ENCODE results near the gene SWI5. TPM values are rescaled to one million over a fixed set of nuclear protein-coding genes. Genes with fewer than 3 reads are reported as not detected.
"Not testable (repeated sequence)": the region's sequence is repeated elsewhere in the genome, so short reads cannot be mapped to it uniquely, and the experiment has no call there.

The SWI5 gene
- polyA plus RNA-seq, 1 donor from 2014 or later, result 25.4 TPM

DNA sequence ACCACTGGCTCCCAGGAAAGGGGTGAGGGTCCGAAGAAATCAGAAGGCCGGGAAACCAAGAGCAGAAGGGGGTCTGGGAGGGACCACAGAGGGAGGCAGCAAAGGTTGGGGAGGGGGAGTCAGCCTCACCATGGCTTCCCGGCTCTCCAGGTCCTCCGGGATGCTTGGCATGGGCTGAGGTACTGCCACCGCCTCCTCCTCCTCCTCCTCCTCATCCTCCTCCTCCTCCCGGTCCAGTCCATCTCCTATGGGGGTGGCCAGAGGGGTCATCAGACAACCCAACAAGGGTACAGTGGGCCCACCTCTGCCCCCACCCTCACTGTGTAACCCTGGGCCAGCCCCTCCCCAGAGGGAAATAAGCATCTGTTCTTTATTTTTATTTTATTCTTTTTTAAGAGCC is 17.8 kb upstream of the SWI5 start:
- Mint-ChIP-seq H3K9me3 (no peaks in the 10 kb centered on the region), H3K4me3 (no peak overlapping the region), H3K27me3 (peaks cover under 1% of the 10 kb centered on the region), H3K36me3 (peaks cover 11% of the 10 kb centered on the region), H3K4me1 (peaks cover 0 to 3% (median 0%) of the 10 kb centered on the region in 3 donors), H3K27ac (no peak overlapping the region)

DNA sequence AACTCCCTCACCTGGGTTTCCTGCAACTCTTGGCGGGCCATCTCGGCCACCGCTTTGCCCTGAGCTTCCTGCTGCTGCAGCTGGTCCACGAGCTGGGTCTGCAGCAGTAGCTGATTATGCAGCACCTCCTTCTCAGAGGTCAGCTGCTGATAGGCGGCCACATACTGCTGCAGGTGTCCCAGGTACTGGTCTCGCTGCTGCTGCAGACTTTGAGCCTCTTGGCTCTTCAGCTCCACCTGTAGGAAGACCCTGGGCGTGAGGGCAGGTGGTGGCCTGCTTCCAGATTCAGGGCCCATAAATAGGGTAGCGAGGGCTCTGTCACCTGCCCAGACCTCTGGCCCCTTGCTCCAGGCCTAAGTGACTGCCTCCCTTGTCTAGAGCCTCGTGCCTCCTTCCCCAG is 16.9 kb upstream of the SWI5 start:
- Mint-ChIP-seq H3K4me3 (no peak overlapping the region), H3K27ac (no peak overlapping the region), H3K4me1 (peaks cover 0 to 3% (median 0%) of the 10 kb centered on the region in 3 donors), H3K36me3 (peaks cover 11% of the 10 kb centered on the region), H3K9me3 (no peaks in the 10 kb centered on the region), H3K27me3 (no peaks in the 10 kb centered on the region)

DNA sequence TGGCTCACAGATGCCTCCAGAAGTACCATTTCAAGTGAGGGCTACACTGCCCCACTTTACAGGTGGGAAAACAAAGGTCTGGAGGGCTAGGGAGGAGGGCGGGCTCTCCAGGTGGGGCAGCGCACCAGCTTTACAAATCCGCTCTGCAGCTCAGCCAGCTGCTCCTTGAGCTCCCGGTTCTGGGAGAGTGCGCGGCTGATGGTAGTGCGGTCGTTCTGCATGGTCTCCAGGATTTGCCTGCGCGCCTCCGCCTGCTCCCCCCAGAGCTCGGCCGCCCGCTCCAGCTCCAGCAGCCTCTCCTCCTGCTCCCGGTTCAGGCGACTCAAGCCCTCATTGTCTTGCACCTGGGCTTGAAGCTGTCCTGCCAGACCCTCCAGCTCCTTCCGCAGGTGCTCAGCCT is 15.7 kb upstream of the SWI5 start:
- Mint-ChIP-seq H3K36me3 (peaks cover 11% of the 10 kb centered on the region), H3K4me3 (no peak overlapping the region), H3K27me3 (no peaks in the 10 kb centered on the region), H3K27ac (peak overlapping the region in 1 of 3 donors; percentile 86), H3K9me3 (no peaks in the 10 kb centered on the region), H3K4me1 (peaks cover 0 to 2% (median 0%) of the 10 kb centered on the region in 3 donors)

DNA sequence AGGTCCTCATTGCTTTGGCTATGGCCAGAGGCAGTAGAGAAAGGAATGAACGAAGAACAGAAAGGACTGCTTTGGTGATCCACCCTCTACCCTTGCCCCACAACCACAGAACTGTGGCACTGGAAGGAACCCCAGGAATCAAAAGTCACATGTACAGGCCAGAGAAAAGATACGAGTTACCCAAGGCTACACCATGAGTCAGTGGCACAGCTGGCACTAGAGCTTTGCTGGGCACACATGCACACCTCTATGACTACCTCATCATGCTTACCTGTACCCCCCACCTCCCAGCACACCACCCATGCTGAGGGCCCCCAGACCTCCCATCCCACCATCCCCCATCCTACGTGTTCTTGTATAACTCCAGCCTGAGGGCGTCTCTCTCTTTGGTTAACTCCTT is 13.4 kb upstream of the SWI5 start:
- Mint-ChIP-seq H3K9me3 (no peaks in the 10 kb centered on the region), H3K4me1 (peaks cover 0 to 2% (median 0%) of the 10 kb centered on the region in 3 donors), H3K27ac (peak overlapping the region in 1 of 3 donors; percentile 17), H3K36me3 (peaks cover 8% of the 10 kb centered on the region), H3K27me3 (no peaks in the 10 kb centered on the region), H3K4me3 (no peak overlapping the region)

DNA sequence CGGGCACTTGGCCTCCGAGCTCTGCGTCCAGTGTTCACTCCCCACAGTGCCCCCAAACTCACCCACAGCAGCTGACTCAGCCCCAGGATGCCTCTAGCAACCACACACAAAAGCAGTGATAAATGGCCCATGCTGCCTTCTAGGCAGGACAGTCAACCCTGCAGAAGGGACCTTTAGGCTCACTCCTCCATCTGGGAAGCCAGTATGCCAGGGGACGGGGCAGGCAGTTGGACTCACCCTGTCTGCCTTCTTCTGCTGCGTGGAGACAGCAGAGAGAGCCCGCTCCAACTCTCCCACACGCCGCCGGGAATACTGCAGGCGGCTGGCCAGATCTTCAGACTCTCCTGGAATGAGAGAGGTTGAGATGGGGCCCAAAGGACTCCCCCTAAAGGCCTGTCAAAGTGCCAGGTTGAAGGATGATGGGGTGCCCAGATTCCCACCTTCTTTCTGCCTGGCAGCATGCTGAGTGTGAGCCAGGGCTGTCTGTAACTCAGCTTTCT is 10.7 kb upstream of the SWI5 start:
- H3K36me3 Mint-ChIP-seq, result peaks cover 8% of the 10 kb centered on the region
- no peak overlapping the region for H3K4me3 Mint-ChIP-seq
- H3K9me3 Mint-ChIP-seq, result no peaks in the 10 kb centered on the region
- no peaks in the 10 kb centered on the region for H3K27me3 Mint-ChIP-seq
- peaks cover 0 to 2% (median 0%) of the 10 kb centered on the region in 3 donors for H3K4me1 Mint-ChIP-seq
- H3K27ac Mint-ChIP-seq, result no peak overlapping the region

DNA sequence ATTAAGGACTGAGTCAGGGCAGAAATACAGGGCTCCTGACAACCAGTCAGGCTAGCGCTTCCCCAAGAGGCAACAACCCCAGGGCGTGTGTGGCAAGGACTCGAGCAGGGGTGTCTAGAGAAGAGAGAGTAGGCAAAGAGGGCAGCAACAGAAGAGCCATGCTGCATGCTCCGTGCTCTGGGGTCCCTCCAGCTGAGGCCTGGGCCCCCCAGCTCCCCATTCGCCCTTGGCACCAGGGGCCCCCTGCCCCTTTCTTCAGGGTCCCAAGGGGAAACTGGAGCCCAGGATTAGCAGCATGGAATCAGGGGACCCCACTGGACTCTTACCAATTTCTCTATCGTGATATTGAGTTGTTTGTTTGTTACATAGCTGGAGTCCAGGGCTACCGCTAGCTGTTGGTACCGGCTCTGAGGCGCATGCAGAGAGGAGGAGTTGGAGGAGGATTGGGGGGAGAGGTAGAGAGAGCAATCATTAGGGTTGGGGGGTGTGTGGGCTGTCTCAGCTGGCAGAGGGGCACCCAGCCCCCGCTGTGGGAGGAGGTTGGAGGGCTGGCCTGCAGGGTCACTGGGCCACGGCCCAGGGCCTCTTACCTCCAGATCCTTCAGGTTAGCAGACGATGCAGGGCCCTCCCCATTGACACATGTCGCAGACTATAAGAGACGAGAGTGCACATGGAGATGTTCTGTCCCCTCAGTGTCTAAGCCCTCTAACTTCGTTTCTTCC is 9.0 kb upstream of the SWI5 start:
- Mint-ChIP-seq H3K4me3 (no peak overlapping the region), H3K9me3 (no peaks in the 10 kb centered on the region), H3K36me3 (peaks cover 10% of the 10 kb centered on the region), H3K27me3 (no peaks in the 10 kb centered on the region), H3K27ac (peak overlapping the region in 2 of 3 donors; percentile 56 to 84), H3K4me1 (no peaks in the 10 kb centered on the region)

DNA sequence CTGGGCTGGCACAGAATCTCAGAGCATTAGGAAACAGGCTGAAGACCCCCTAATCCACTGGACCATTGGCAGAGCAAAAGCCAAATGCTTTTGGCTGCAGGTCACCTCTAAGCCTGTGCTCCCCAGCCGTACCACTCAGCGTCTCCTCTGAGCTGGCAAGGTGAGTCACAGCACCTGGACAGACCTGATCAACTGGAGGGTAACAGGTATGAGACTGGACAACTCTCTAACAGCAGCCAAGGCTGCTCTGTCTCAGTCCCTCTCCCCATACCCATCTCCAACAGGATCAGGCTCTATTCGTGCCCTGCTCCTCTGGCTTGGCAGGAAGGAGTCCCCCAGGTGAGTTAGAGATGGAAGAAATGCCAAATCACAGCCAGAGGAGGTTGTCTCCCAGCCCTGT is 5.0 kb upstream of the SWI5 start:
- Mint-ChIP-seq H3K4me3 (peak overlapping the region in 1 of 4 donors; percentile 26), H3K4me1 (peaks cover 7 to 11% (median 9%) of the 10 kb centered on the region in 3 donors), H3K27ac (no peak overlapping the region), H3K9me3 (no peaks in the 10 kb centered on the region), H3K36me3 (peaks cover 4% of the 10 kb centered on the region), H3K27me3 (no peaks in the 10 kb centered on the region)

DNA sequence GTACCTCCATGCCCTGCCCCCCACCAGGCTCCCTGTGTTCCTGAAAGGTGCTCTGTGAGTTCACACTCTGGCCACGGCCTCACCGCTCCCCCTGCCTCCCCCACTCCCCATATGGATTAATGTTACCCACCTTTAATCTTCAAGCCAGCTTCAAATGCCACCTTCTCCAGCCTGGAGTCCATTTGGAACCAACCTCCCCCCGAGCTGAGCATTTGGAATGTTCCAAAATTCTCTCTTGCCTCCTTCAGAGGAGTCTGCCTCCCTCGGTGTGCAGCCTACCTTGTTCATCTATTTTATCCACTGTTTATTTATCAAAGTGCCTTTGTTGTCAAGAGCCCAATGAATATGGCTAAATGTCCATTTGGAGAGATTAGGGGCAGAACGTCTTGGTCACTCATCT is 4.6 kb upstream of the SWI5 start:
- Mint-ChIP-seq H3K4me3 (no peak overlapping the region), H3K36me3 (peaks cover 4% of the 10 kb centered on the region), H3K27ac (no peak overlapping the region), H3K4me1 (peaks cover 9 to 12% (median 12%) of the 10 kb centered on the region in 3 donors), H3K9me3 (no peaks in the 10 kb centered on the region), H3K27me3 (no peaks in the 10 kb centered on the region)

DNA sequence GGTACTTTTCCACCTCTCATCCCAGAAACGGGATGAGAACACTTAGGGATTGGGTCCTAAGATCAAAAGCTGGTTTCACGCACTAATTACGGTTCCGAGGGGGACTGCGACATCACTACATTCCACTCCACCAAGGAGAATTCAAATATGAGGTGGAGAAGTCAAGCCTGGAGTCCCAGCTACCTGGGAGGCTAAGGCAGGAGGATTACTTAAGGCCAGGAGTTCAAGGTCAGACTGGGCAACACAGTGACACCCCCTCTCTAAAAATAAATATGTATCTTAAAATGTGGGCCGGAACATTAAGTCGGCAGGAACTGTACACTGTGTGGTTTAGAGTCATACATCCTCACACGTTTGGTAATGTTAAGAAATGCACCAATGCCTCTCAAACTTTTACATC is 1.8 kb upstream of the SWI5 start:
- Mint-ChIP-seq H3K4me3 (peak overlapping the region; percentile 89 to 98 (median 96)), H3K27ac (peak overlapping the region in 1 of 3 donors; percentile 89), H3K36me3 (peaks cover 4% of the 10 kb centered on the region), H3K9me3 (no peaks in the 10 kb centered on the region), H3K4me1 (peaks cover 12 to 18% (median 17%) of the 10 kb centered on the region in 3 donors), H3K27me3 (no peaks in the 10 kb centered on the region)

DNA sequence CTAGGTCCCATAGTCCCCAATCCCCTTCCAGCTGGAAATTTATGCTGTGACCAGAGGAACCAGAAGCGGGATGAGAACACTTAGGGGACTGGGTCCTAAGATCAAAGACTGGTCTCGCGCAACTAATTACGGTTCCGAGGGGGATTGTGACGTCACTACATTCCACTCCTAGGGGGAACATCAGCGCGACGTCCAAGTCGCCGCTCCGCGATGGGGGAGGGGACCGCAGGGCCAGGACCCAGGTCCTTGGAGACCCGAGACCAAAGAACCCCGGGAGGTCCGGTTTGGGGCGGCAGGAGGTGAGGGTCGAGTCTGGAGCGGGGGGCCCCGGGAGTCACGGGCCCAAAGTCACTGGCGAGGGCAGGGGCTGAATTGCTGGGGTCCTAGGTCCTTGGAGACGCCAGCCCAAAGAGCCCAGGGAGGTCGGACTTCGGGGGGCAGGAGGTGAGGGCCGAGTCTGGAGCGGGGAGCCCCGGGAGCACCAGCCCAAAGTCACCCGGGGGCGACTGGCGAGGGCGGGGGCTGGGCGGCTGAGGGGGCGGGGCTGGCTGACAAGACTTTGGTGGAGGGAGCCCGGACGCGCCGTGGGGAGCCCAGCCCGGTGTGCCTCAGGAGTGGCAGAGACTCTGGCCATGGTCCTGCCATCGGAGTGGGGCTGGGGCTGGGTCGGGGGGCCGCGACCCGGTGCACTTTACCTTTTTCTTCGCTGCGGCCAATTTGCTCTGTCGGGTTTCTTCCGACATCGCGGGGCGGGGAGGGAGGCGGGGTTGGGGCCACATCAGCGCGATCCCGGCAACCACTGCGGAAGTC is 673 bp upstream of the SWI5 start, which contains the start of gene GOLGA2:
TSS of gene GOLGA2 (minus strand) at position 810 of the 810 bp plus-strand sequence. CDS start at position 779, 31 bp downstream.
- no peaks in the 10 kb centered on the region for H3K27me3 Mint-ChIP-seq
- H3K4me3 Mint-ChIP-seq, result peak within 1 kb of the TSS; percentile 89 to 98 (median 96)
- H3K36me3 Mint-ChIP-seq, result peaks cover 7% of the 10 kb centered on the region
- no peaks in the 10 kb centered on the region for H3K9me3 Mint-ChIP-seq
- peak within 1 kb of the TSS; percentile 89 to 99 (median 97) for H3K27ac Mint-ChIP-seq
- H3K4me1 Mint-ChIP-seq, result peaks cover 12 to 18% (median 17%) of the 10 kb centered on the region in 3 donors

DNA sequence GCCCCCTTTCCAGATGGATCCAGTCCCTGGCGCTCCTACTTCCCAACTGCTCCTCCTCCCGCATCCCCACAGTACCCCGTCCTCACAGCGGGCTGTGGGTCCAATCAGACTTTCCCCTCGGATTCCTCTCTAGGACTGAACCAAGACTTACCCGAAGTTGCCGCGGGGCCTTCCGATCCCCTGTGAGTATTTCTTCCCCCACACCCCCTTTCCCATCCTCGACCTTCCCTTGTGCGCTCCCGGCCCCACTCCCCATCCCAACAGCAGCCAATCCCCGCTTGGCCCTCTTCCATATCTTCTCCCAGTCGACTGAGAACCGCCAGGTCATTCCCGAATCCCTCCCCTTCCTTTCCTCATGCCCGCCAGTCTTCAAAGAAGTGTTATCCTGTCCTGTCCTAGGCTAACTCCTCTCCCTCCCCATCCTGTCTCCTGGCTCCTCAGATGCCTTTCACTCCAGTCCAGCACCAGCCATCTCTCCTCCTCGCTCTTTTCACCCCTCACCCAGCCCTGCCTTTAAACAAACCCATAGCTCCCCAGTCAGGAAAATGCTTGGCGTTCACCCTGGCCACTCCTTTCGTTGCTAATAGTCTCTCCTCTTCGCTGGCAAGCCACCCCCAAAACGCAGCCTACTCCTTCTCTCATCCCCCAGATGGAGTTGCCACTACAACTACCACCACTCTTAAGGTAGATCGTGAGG is 646 bp downstream of the SWI5 start:
- Mint-ChIP-seq H3K36me3 (peaks cover 3% of the 10 kb centered on the region), H3K4me3 (peak overlapping the region; percentile 89 to 98 (median 96)), H3K4me1 (peaks cover 12 to 18% (median 17%) of the 10 kb centered on the region in 3 donors), H3K27ac (peak overlapping the region; percentile 89 to 99 (median 97)), H3K27me3 (no peaks in the 10 kb centered on the region), H3K9me3 (no peaks in the 10 kb centered on the region)

DNA sequence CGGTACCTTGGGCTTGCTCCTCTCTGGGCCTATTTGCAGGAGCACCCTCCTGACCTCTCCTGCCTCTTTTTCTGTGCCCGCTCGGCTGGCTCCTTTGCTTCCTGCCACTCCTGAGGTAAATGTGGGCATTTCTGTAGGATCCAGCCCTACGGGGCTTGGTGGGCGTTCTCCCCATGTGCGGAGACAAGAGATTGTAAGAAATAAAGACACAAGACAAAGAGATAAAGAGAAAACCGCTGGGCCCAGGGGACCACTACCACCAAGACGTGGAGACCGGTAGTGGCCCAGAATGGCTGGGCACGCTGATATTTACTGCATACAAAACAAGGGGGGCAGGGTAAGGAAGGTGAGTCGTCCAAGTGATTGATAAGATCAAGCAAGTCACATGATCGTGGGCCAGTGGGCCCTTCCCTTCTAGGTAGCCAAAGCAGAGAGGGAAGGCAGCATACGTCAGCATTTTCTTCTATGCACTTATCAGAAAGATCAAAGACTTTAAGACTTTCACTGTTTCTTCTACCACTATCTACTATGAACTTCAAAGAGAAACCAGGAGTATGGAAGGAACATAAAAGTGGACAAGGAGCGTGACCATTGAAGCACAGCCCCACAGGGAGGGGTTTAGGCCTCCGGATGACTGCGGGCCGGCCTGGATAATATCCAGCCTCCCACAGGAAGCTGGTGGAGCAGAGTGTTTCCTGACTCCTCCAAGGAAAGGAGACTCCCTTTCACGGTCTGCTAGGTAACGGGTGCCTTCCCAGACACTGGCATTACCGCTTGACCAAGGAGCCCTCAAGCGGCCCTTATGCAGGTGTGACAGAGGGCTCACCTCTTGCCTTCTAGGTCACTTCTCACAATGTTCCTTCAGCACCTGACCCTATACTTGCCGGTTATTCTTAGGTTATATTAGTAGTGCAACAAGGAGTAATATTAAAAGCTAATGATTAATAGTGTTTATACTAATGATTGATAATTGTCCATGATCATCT is 3.3 kb downstream of the SWI5 start:
- H3K9me3 Mint-ChIP-seq, H3K36me3 Mint-ChIP-seq, H3K27me3 Mint-ChIP-seq: not testable (repeated sequence)
- Mint-ChIP-seq H3K27ac (peak overlapping the region in 2 of 3 donors; percentile 11 to 54), H3K4me1 (peaks cover 12 to 18% (median 14%) of the 10 kb centered on the region in 3 donors), H3K4me3 (peak overlapping the region in 3 of 4 donors; percentile 27 to 59 (median 58))

DNA sequence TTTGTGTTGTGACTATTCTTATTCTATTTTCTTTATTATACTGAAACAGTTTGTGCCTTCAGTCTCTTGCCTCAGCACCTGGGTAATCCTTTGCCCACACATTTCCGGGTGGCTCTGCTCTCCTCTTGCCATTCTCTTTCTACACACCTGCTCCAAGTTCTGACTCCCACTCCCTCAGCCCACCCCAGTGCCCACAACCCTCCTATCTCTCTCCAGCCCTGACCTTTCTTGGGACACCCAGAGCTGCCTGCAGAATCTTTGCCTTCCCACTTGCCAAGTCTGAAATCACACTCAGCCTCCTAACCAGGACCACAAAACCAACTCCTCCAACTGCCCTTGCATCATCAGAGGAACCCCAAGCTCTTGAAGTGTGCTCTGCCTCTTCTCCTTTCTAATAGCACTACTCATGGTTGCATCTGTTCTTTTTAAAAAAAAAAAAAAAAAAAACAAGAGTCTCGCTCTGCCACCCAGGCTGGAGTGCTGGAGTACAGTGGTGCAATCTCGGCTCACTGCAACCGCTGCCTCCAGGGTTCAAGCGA is 4.1 kb downstream of the SWI5 start:
- Mint-ChIP-seq H3K27me3 (no peaks in the 10 kb centered on the region), H3K4me3 (peak overlapping the region in 1 of 4 donors; percentile 59), H3K9me3 (no peaks in the 10 kb centered on the region), H3K27ac (peak overlapping the region in 1 of 3 donors; percentile 1), H3K4me1 (peaks cover 7 to 15% (median 8%) of the 10 kb centered on the region in 3 donors), H3K36me3 (peaks cover 7% of the 10 kb centered on the region)
